ENCODE results near the gene EIF4ENIF1.

Gene EIF4ENIF1

GRCh38 chr22:31477329-31477728 is 12.3 kb downstream of the EIF4ENIF1 start:
- TF ChIP-seq, protein P1, sequence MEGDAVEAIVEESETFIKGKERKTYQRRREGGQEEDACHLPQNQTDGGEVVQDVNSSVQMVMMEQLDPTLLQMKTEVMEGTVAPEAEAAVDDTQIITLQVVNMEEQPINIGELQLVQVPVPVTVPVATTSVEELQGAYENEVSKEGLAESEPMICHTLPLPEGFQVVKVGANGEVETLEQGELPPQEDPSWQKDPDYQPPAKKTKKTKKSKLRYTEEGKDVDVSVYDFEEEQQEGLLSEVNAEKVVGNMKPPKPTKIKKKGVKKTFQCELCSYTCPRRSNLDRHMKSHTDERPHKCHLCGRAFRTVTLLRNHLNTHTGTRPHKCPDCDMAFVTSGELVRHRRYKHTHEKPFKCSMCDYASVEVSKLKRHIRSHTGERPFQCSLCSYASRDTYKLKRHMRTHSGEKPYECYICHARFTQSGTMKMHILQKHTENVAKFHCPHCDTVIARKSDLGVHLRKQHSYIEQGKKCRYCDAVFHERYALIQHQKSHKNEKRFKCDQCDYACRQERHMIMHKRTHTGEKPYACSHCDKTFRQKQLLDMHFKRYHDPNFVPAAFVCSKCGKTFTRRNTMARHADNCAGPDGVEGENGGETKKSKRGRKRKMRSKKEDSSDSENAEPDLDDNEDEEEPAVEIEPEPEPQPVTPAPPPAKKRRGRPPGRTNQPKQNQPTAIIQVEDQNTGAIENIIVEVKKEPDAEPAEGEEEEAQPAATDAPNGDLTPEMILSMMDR (IDR thresholded peaks at IDR 0.05; ENCODE audit: insufficient read depth, low read depth, low read length, missing control alignments) = no peak
- H3K4me3 ChIP-seq (ENCODE audit: low read depth, low read length) = no peak overlapping the region
- DNase-seq (ENCODE audit: low read depth) = peak; percentile 73

- DNase-seq (ENCODE audit: low read depth) = no peak
- TF ChIP-seq, protein P1 (IDR thresholded peaks at IDR 0.05; ENCODE audit: insufficient read depth, low read depth, low read length, missing control alignments) = no peak
- no peak overlapping the region for H3K4me3 ChIP-seq (ENCODE audit: low read depth, low read length)
Observed at GRCh38 chr22:31475800-31476199, 13.8 kb downstream of the EIF4ENIF1 start.

- H3K4me3 ChIP-seq (ENCODE audit: low read depth, low read length) = no peak overlapping the region
- TF ChIP-seq, protein P1 (IDR thresholded peaks at IDR 0.05; ENCODE audit: insufficient read depth, low read depth, low read length, missing control alignments) = no peak
- DNase-seq (ENCODE audit: low read depth) = no peak
Observed at GRCh38 chr22:31474743-31475142, 14.9 kb downstream of the EIF4ENIF1 start.

DNA sequence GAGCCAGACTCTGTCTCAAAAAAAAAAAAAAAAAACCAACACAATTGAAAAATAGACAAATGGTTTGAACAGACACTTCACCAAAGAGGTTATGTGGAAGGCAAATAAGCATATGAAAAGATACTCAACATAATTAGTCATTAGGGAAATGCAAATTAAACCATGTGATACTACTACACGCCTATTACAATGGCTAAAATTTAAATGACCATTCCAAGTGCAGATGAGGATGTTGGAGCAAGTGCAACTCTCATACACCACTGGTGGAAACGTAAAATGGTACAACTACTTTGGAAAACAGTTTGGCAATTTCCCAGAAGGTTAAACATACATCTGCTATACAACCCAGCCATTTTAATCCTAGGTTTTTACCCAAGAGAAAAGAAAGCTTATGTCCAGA is 24.3 kb downstream of the EIF4ENIF1 start:
- H3K4me3 ChIP-seq (ENCODE audit: low read depth, low read length) = no peak overlapping the region
- DNase-seq (ENCODE audit: low read depth) = no peak
- TF ChIP-seq, protein P1 (IDR thresholded peaks at IDR 0.05; ENCODE audit: insufficient read depth, low read depth, low read length, missing control alignments) = no peak

DNA sequence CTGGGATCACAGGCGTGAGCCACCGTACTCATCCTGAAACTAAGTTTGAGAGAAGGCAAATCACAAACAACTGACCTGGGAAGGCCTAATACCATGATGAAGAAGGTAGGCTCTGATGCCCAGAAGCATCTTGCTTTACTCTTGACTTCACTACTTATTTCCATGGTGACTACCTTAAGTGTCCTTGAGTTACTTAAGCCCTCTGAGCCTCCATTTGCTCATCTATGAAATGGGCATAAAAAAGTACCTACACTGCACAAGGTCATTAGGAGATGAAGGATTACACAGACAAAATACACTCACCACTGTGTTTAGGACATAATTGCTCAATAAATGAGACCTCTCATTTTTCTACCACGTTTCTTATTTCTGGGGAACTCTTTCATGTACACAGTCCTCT is 27.9 kb downstream of the EIF4ENIF1 start:
- TF ChIP-seq, protein P1 (IDR thresholded peaks at IDR 0.05; ENCODE audit: insufficient read depth, low read depth, low read length, missing control alignments) = no peak
- H3K4me3 ChIP-seq (ENCODE audit: low read depth, low read length) = no peak overlapping the region
- DNase-seq (ENCODE audit: low read depth) = no peak

GRCh38 chr22:31451709-31452571 is 37.7 kb downstream of the EIF4ENIF1 start:
- H3K4me3 ChIP-seq (ENCODE audit: low read depth, low read length) = no peak overlapping the region
- DNase-seq (ENCODE audit: low read depth) = peak; percentile 65
- TF ChIP-seq, protein P1 (IDR thresholded peaks at IDR 0.05; ENCODE audit: insufficient read depth, low read depth, low read length, missing control alignments) = peak; percentile 54
